PC-9 (cell line): Measurements from ENCODE around the gene STOX1. TPM values are rescaled to one million over a fixed set of nuclear protein-coding genes. Genes with fewer than 3 reads are reported as not detected.

Source experiments
- BruUV-seq: library from RNA; stranded (reverse); fragments of 400-500 nt; replicated peaks from 2 replicates; lab custom pipeline; 2021; lab: Mats Ljungman, UMichigan
- CTCF ChIA-PET: fragments of 300-600 bp; sonication (Branson Sonifier 250); formaldehyde crosslinking; loops from one replicate; lab custom pipeline; 2022; ENCODE audit warnings: antibody characterized with exemption; lab: Charles Lee
- POLR2A ChIA-PET: fragments of 300-600 bp; sonication (Branson Sonifier 250); formaldehyde crosslinking; loops from one replicate; lab custom pipeline; 2022; ENCODE audit warnings: antibody characterized with exemption; ENCODE audit not compliant: unreplicated experiment; lab: Charles Lee
- DNase-seq, 2 experiments: peaks; one replicate each; pipeline versions ENCODE4 v3.0.0 to v3.0.0-alpha.2; 2015 to 2022; ENCODE audit warnings: mixed read lengths in 1 of 2
- H2AFZ ChIP-seq: fragments of 200-600 bp; sonication (generic); 2 replicates; pipeline ENCODE4 v1.8.1; 2017; ENCODE audit warnings: antibody characterized with exemption
- H3F3A ChIP-seq: fragments of 200-600 bp; sonication (generic); 2 replicates; pipeline ENCODE4 v1.8.1; 2017; ENCODE audit warnings: antibody characterized with exemption, mild to moderate bottlenecking, low read depth; ENCODE audit not compliant: insufficient read depth
- H3K27ac ChIP-seq: fragments of 200-600 bp; sonication (generic); 2 replicates; pipeline ENCODE4 v1.6.1; 2016; ENCODE audit warnings: mixed run types
- H3K27me3 ChIP-seq: fragments of 200-600 bp; sonication (generic); 2 replicates; pipeline ENCODE4 v1.6.1; 2016; ENCODE audit warnings: low read depth, mixed run types; ENCODE audit not compliant: insufficient read depth
- H3K36me3 ChIP-seq: fragments of 200-600 bp; sonication (generic); 2 replicates; pipeline ENCODE4 v1.6.1; 2016; ENCODE audit warnings: low read depth, mixed run types
- H3K4me1 ChIP-seq: fragments of 200-600 bp; sonication (generic); replicated peaks from 2 replicates; pipeline ENCODE4 v1.6.1; 2016; ENCODE audit warnings: mixed run types; ENCODE audit not compliant: insufficient read depth
- H3K4me2 ChIP-seq: fragments of 200-600 bp; sonication (generic); 2 replicates; pipeline ENCODE4 v1.6.1; 2017; ENCODE audit warnings: mixed run types
- H3K4me3 ChIP-seq: fragments of 200-600 bp; sonication (generic); 2 replicates; pipeline ENCODE4 v1.6.1; 2016; ENCODE audit warnings: mixed run types
- H3K79me2 ChIP-seq: fragments of 200-600 bp; sonication (generic); 2 replicates; pipeline ENCODE4 v1.6.1; 2017; ENCODE audit warnings: low read depth, mixed run types
- H3K9me2 ChIP-seq: fragments of 200-600 bp; sonication (generic); 2 replicates; pipeline ENCODE4 v1.8.1; 2017; ENCODE audit warnings: mild to moderate bottlenecking; ENCODE audit not compliant: insufficient read depth
- H3K9me3 ChIP-seq: fragments of 200-600 bp; sonication (generic); 2 replicates; pipeline ENCODE4 v1.8.1; 2016; ENCODE audit warnings: low read depth; ENCODE audit not compliant: insufficient read depth
- H4K20me1 ChIP-seq: fragments of 200-600 bp; sonication (generic); 2 replicates; pipeline ENCODE4 v1.8.1; 2017; ENCODE audit not compliant: insufficient read depth
- CTCF ChIP-seq: fragments of 200-600 bp; sonication (generic); conservative IDR thresholded peaks from 2 replicates; pipeline ENCODE4 v1.6.1; 2017; ENCODE audit warnings: mixed run types, antibody characterized with exemption, mild to moderate bottlenecking, moderate library complexity
- EZH2 ChIP-seq: fragments of 200-600 bp; sonication (generic); IDR thresholded peaks from 2 replicates; pipeline ENCODE4 v1.8.0; 2017; ENCODE audit warnings: antibody characterized with exemption, low read depth
- intact Hi-C: fragments of 100-400 bp; cut with micrococcal nuclease; formaldehyde crosslinking; loops from one replicate; pipeline ENCODE4 v1.10.0; 2022; ENCODE audit not compliant: unreplicated experiment
- total RNA-seq: library from RNA; stranded (reverse); gene quantifications from 2 replicates; pipeline ENCODE4 v1.2.3, GENCODE V29; 2021

The STOX1 gene
- total RNA-seq, 1 experiment from 2014 or later: 4.4 TPM

GRCh38 chr10:68848281-68848680 is 20.9 kb downstream of the STOX1 start:
- Histone ChIP-seq H3K79me2 (no peaks in the 10 kb centered on the region), H2AFZ (no peak overlapping the region), H3K36me3 (no peaks in the 10 kb centered on the region), H4K20me1 (no peaks in the 10 kb centered on the region), H3K4me2 (no peak overlapping the region), H3K4me1 (no peaks in the 10 kb centered on the region), H3K9me2 (no peaks in the 10 kb centered on the region), H3K4me3 (no peak overlapping the region), H3K9me3 (no peaks in the 10 kb centered on the region), H3F3A (no peaks in the 10 kb centered on the region), H3K27me3 (no peaks in the 10 kb centered on the region), H3K27ac (no peak overlapping the region)
- no peak for TF ChIP-seq EZH2
- no peak for TF ChIP-seq CTCF
- BruUV-seq: no TSS peak
- DNase-seq: no peak
- ChIA-PET POLR2A (no interaction called here), CTCF (no interaction called here)
- intact Hi-C loops: no loop called here

- ChIA-PET CTCF (no interaction called here), POLR2A (no interaction called here)
- Histone ChIP-seq H3K27me3 (no peaks in the 10 kb centered on the region), H3K36me3 (no peaks in the 10 kb centered on the region), H3K79me2 (no peaks in the 10 kb centered on the region), H3K9me2 (no peaks in the 10 kb centered on the region), H3F3A (no peaks in the 10 kb centered on the region), H4K20me1 (no peaks in the 10 kb centered on the region), H2AFZ (no peak overlapping the region), H3K4me2 (no peak overlapping the region), H3K9me3 (no peaks in the 10 kb centered on the region), H3K27ac (no peak overlapping the region), H3K4me1 (no peaks in the 10 kb centered on the region), H3K4me3 (no peak overlapping the region)
- no peak for DNase-seq
- no peak for TF ChIP-seq EZH2
- TF ChIP-seq CTCF: no peak
- no TSS peak for BruUV-seq
- intact Hi-C loops: no loop called here
Observed at GRCh38 chr10:68848806-68849205, 21.5 kb downstream of the STOX1 start.

DNA sequence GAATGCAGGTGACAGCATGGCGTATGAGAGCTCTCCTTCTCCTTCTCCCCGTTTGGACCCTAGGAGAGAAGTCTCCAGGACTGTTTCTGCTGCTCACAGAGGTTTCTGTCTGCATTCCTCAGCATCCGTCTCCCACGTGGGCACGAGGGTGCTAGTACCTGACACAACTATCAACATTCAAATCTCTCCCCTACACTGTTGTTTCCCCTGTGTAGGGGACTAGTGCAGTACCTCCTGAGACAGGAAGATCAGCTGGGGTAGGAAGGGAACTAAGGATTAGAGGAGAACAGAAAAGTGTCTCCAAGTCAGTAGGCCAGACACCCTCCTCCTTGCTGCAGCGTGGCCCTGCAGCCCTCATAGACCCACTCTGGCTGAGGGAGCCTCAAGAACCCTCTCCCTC is 29.0 kb downstream of the STOX1 start:
- H3K36me3 ChIP-seq: no peaks in the 10 kb centered on the region
- intact Hi-C loops: no loop called here
- H3K9me3 ChIP-seq: peaks cover 9% of the 10 kb centered on the region; the same call in 1 of the 2 replicates
- no peak overlapping the region for H3K4me3 ChIP-seq
- no peaks in the 10 kb centered on the region for H3K27me3 ChIP-seq
- no peaks in the 10 kb centered on the region for H3F3A ChIP-seq
- TF ChIP-seq CTCF (no peak), EZH2 (no peak)
- POLR2A ChIA-PET: no interaction called here
- H3K4me2 ChIP-seq: no peak overlapping the region
- H3K9me2 ChIP-seq: no peaks in the 10 kb centered on the region
- DNase-seq: no peak
- H4K20me1 ChIP-seq: no peaks in the 10 kb centered on the region
- no TSS peak for BruUV-seq
- CTCF ChIA-PET: interaction anchor here (0.5 to 0.6 kb wide), 2 partner anchors 17 to 29 kb away, joined by 4 read pairs; partner anchors contain the start of gene STOX1
- H2AFZ ChIP-seq: no peak overlapping the region
- no peaks in the 10 kb centered on the region for H3K4me1 ChIP-seq
- no peaks in the 10 kb centered on the region for H3K79me2 ChIP-seq
- no peak overlapping the region for H3K27ac ChIP-seq
